WTC11 (cell line): ENCODE data around the gene INPP4A.

Source experiments
- CTCF ChIP-seq: fragments of 200-600 bp; IDR thresholded peaks from 2 replicates; pipeline ENCODE4 v1.8.0; 2022; ENCODE audit warnings: antibody characterized with exemption
- E2F1 ChIP-seq: sonication (generic); formaldehyde crosslinking; IDR thresholded peaks from 2 replicates; pipeline ENCODE4 v1.8.0; 2022; ENCODE audit warnings: mild to moderate bottlenecking, missing genetic modification reagents
- ERG ChIP-seq: fragments of 250-450 bp; sonication (Bioruptor Pico); IDR thresholded peaks from 2 replicates; pipeline ENCODE4 v1.8.0; 2021; ENCODE audit warnings: mild to moderate bottlenecking
- ETV6 ChIP-seq: sonication (generic); formaldehyde crosslinking; IDR thresholded peaks from 2 replicates; pipeline ENCODE4 v1.8.1; 2022; ENCODE audit warnings: mild to moderate bottlenecking, missing genetic modification reagents
- MAX ChIP-seq: sonication (generic); formaldehyde crosslinking; IDR thresholded peaks from 2 replicates; pipeline ENCODE4 v1.8.0; 2022; ENCODE audit warnings: mild to moderate bottlenecking, missing genetic modification reagents
- MXD4 ChIP-seq: fragments of 250-450 bp; sonication (Bioruptor Pico); IDR thresholded peaks from 2 replicates; pipeline ENCODE4 v1.8.0; 2021; ENCODE audit warnings: mild to moderate bottlenecking, moderate library complexity, borderline replicate concordance
- NFE2L1 ChIP-seq: sonication (generic); formaldehyde crosslinking; IDR thresholded peaks from 2 replicates; pipeline ENCODE4 v1.8.1; 2023; ENCODE audit warnings: missing genetic modification reagents
- TCF7 ChIP-seq: sonication (generic); formaldehyde crosslinking; IDR thresholded peaks from 2 replicates; pipeline ENCODE4 v1.8.0; 2022; ENCODE audit warnings: mild to moderate bottlenecking, low read depth, missing genetic modification reagents, moderate library complexity

- TF ChIP-seq CTCF (no peak), TCF7 (CRISPR knock-in tag) (no peak), ERG (CRISPR knock-in tag) (no peak), E2F1 (CRISPR knock-in tag) (no peak), MAX (CRISPR knock-in tag) (peak; percentile 54; the same call in 1 of the 2 replicates), ETV6 (CRISPR knock-in tag) (peak; percentile 88), MXD4 (no peak), NFE2L1 (CRISPR knock-in tag) (no peak)
Observed at GRCh38 chr2:98463551-98463971, 18.9 kb downstream of the INPP4A start.
